Keratinocyte (primary cell): ENCODE data around the gene FBXO41. TPM values are rescaled to one million over a fixed set of nuclear protein-coding genes. Genes with fewer than 3 reads are reported as not detected.

Experiments used
- DNase-seq: peaks from one replicate; pipeline ENCODE4 v3.0.0-alpha.2; 2011; ENCODE audit warnings: low read depth, missing footprints, low spot score
- FAIRE-seq: peaks from 2 replicates; lab custom pipeline; 2011; peaks lifted over from hg19 to GRCh38; lab: Jason Lieb, UNC
- H2AFZ ChIP-seq: 2 replicates; pipeline ENCODE4 v1.6.0; 2012; ENCODE audit warnings: low read length, control low read depth, inconsistent platforms; ENCODE audit not compliant: control insufficient read depth
- H3K27ac ChIP-seq: 2 replicates; pipeline ENCODE4 v1.5.1; 2011; ENCODE audit warnings: low read length; ENCODE audit not compliant: control insufficient read depth, insufficient read depth
- H3K27me3 ChIP-seq: 3 replicates; pipeline ENCODE4 v1.6.0; 2011; ENCODE audit warnings: low read length; ENCODE audit not compliant: control insufficient read depth, insufficient read depth; ENCODE audit errors: extremely low read depth
- H3K36me3 ChIP-seq, 2 experiments: 2 replicates in 1 of 2; 3 replicates in 1 of 2; pipeline ENCODE4 v1.5.1; 2011; ENCODE audit warnings: low read length in 2 of 2, mild to moderate bottlenecking in 1 of 2; ENCODE audit not compliant: control insufficient read depth in 2 of 2, insufficient read depth in 2 of 2; ENCODE audit errors: extremely low read depth in 1 of 2
- H3K4me1 ChIP-seq: 3 replicates; pipeline ENCODE4 v1.5.1; 2011; ENCODE audit warnings: low read length; ENCODE audit not compliant: control insufficient read depth, insufficient read depth; ENCODE audit errors: extremely low read depth
- H3K4me2 ChIP-seq: 3 replicates; pipeline ENCODE4 v1.6.0; 2011; ENCODE audit warnings: low read depth, low read length; ENCODE audit not compliant: control insufficient read depth, insufficient read depth; ENCODE audit errors: extremely low read depth
- H3K4me3 ChIP-seq, 3 experiments: fragments of 200-600 bp in 1 of 3; sonication (generic) in 1 of 3; 2 replicates in 2 of 3; 3 replicates in 1 of 3; pipeline ENCODE4 v1.5.1; 2011 to 2016; ENCODE audit warnings: low read length in 3 of 3, mild to moderate bottlenecking in 3 of 3, control low read depth in 2 of 3, inconsistent platforms in 1 of 3, low read depth in 1 of 3, mixed read lengths in 1 of 3, mixed run types in 1 of 3, moderate library complexity in 1 of 3; ENCODE audit not compliant: control insufficient read depth in 2 of 3, insufficient read depth in 2 of 3; ENCODE audit errors: extremely low read depth in 1 of 3
- H3K79me2 ChIP-seq: 2 replicates; pipeline ENCODE4 v1.6.0; 2012; ENCODE audit warnings: low read length; ENCODE audit not compliant: control insufficient read depth, insufficient read depth
- H3K9ac ChIP-seq: 3 replicates; pipeline ENCODE4 v1.6.0; 2011; ENCODE audit warnings: low read length; ENCODE audit not compliant: control insufficient read depth, insufficient read depth; ENCODE audit errors: extremely low read depth
- H3K9me1 ChIP-seq: 3 replicates; pipeline ENCODE4 v1.6.0; 2011; ENCODE audit warnings: low read length; ENCODE audit not compliant: control insufficient read depth, insufficient read depth; ENCODE audit errors: extremely low read depth
- H3K9me3 ChIP-seq: 2 replicates; pipeline ENCODE4 v1.5.1; 2012; ENCODE audit warnings: low read depth, low read length; ENCODE audit not compliant: control insufficient read depth
- H4K20me1 ChIP-seq: 3 replicates; pipeline ENCODE4 v1.6.0; 2011; ENCODE audit warnings: low read length; ENCODE audit not compliant: control insufficient read depth, insufficient read depth; ENCODE audit errors: extremely low read depth
- EZH2 ChIP-seq: IDR thresholded peaks from one replicate; pipeline ENCODE4 v1.6.1; 2012; ENCODE audit warnings: inconsistent platforms, mild to moderate bottlenecking, low read length, moderate library complexity
- dilution Hi-C: fragments of 300-500 bp; cut with MboI; formaldehyde crosslinking; loops from one replicate; pipeline ENCODE4 v1.7.0; 2020; ENCODE audit warnings: low sequenced_read_pairs; ENCODE audit not compliant: extremely low pct_ligation_motif_present
- polyA plus RNA-seq, 5 experiments: library from polyadenylated mRNA; depleted of rRNA in 3 of 5; stranded (reverse) in 3 of 5; stranded (forward) in 1 of 5; unstranded in 1 of 5; fragments of >200 nt; gene quantifications; 1 replicate in 1 of 5; 2 replicates in 3 of 5; 3 replicates in 1 of 5; pipeline versions ENCODE4 v1.2.1 to v1.2.3, GENCODE V29; 2011 to 2012; ENCODE audit warnings: missing spikeins in 2 of 5, low read depth in 1 of 5, low replicate concordance in 1 of 5
- TF ChIP-seq, protein P1 (sequence below), 3 experiments: IDR thresholded peaks in 1 of 3; conservative IDR thresholded peaks in 1 of 3; optimal IDR thresholded peaks in 1 of 3; 2 replicates in 2 of 3; 3 replicates in 1 of 3; pipeline versions ENCODE3 to v1.5.1; 2011; ENCODE audit warnings: low read length in 3 of 3, mild to moderate bottlenecking in 3 of 3, moderate library complexity in 2 of 3, control low read depth in 1 of 3, inconsistent platforms in 1 of 3; ENCODE audit not compliant: insufficient read depth in 2 of 3; ENCODE audit errors: extremely low read depth in 1 of 3

The FBXO41 gene
- polyA plus RNA-seq, 1 donor (not counting 4 experiments of a cell fraction or from before 2014, with no cell fraction given): 4.1 TPM

DNA sequence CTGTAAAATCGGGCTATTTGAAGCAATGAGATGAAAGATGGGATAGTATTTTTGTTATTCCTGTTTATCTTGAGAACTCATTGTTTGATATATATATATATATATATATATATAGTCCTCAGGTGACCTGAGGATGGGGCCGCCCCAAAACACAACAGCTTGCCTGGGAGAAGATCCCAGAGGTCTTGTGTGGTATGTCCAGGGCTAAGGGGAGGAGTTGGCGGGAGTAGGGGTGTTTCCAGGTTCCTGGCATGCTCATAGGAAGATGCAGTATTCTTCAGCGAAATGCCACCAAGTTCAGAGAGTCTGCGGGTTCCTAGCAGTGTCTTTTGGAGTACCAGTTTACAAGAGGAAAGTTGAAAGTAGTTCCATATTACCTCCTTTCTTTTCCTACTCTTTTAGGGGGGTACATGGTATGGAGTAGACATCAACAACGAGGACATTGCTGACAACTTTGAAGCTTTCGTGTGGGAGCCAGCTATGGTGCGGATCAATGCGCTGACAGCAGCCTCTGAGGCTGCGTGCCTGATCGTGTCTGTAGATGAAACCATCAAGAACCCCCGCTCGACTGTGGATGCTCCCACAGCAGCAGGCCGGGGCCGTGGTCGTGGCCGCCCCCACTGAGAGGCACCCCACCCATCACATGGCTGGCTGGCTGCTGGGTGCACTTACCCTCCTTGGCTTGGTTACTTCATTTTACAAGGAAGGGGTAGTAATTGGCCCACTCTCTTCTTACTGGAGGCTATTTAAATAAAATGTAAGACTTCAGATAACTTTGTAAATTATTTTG, 31.8 kb downstream of the FBXO41 start:
- dilution Hi-C loops: no loop called here
- H3K9ac ChIP-seq: no peak overlapping the region
- no peak for TF ChIP-seq EZH2
- TF ChIP-seq, protein P1, sequence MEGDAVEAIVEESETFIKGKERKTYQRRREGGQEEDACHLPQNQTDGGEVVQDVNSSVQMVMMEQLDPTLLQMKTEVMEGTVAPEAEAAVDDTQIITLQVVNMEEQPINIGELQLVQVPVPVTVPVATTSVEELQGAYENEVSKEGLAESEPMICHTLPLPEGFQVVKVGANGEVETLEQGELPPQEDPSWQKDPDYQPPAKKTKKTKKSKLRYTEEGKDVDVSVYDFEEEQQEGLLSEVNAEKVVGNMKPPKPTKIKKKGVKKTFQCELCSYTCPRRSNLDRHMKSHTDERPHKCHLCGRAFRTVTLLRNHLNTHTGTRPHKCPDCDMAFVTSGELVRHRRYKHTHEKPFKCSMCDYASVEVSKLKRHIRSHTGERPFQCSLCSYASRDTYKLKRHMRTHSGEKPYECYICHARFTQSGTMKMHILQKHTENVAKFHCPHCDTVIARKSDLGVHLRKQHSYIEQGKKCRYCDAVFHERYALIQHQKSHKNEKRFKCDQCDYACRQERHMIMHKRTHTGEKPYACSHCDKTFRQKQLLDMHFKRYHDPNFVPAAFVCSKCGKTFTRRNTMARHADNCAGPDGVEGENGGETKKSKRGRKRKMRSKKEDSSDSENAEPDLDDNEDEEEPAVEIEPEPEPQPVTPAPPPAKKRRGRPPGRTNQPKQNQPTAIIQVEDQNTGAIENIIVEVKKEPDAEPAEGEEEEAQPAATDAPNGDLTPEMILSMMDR (optimal IDR thresholded peaks at IDR 0.05 in 1 of 3, IDR thresholded peaks at IDR 0.05 in 1 of 3, conservative IDR thresholded peaks at IDR 0.05 in 1 of 3; ENCODE audit: extremely low read depth in 1 of 3, insufficient read depth in 2 of 3, low read length in 3 of 3): no peak
- peaks cover 34 to 57% of the 10 kb centered on the region in 2 experiments for H3K36me3 ChIP-seq
- DNase-seq: no peak
- H3K4me1 ChIP-seq: peaks cover 26% of the 10 kb centered on the region
- peaks cover 5% of the 10 kb centered on the region for H3K9me1 ChIP-seq
- no peaks in the 10 kb centered on the region for H3K27me3 ChIP-seq
- no peak overlapping the region for H3K4me2 ChIP-seq
- no peak overlapping the region for H2AFZ ChIP-seq
- no peak overlapping the region for H3K27ac ChIP-seq
- H3K9me3 ChIP-seq: no peaks in the 10 kb centered on the region
- no peaks in the 10 kb centered on the region for H3K79me2 ChIP-seq
- H3K4me3 ChIP-seq: no peak overlapping the region
- FAIRE-seq: no peak
- H4K20me1 ChIP-seq: peaks cover 7% of the 10 kb centered on the region

DNA sequence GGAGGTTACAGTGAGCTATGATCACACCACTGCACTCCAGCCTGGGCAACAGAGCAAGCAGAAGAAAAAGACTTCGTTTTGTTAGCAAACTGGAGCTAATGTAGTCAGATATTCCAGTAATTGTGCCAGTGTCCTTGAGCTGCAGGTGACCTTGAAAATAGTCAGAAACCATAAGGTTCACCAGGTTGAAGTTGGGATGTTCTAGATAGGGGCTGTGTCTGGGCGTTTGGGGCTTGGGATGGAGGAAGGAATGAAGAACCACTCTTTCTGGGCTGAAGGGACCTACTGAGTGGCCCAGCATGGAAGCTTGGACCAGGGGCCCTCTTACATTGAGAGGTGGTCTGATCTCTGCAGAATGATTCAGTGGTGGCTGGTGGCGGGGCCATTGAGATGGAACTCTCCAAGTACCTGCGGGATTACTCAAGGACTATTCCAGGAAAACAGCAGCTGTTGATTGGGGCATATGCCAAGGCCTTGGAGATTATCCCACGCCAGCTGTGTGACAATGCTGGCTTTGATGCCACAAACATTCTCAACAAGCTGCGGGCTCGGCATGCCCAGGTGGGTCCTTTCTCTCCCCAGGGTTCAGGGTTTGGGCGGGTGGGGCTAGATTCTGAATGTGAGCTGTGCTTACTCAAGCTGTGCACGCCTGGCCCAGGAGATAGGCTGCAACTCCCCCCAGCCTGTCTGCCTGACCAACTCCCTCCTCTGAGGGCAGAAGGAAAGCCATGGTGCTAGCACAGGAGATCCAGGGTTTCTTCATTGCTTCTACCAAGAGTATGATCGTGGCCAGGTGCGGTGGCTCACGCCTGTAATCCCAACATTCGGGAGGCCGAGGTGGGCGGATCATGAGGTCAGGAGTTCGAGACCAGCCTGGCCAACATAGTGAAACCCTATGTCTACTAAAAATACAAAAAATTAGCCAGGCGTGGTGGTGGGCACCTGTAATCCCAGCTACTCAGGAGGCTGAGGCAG, 33.1 kb downstream of the FBXO41 start:
- dilution Hi-C loops: no loop called here

More for the DNA sequence above, 33.1 kb downstream of the FBXO41 start:
- Histone ChIP-seq H3K36me3 (peaks cover 42 to 66% of the 10 kb centered on the region in 2 experiments), H3K79me2 (peaks cover 7% of the 10 kb centered on the region), H4K20me1 (peaks cover 16% of the 10 kb centered on the region), H3K9ac (no peak overlapping the region), H3K27me3 (no peaks in the 10 kb centered on the region), H3K9me3 (no peaks in the 10 kb centered on the region), H3K4me3 (no peak overlapping the region), H3K9me1 (peaks cover 5% of the 10 kb centered on the region), H3K27ac (no peak overlapping the region), H3K4me1 (peaks cover 26% of the 10 kb centered on the region), H3K4me2 (no peak overlapping the region), H2AFZ (no peak overlapping the region)
- DNase-seq (no peak), FAIRE-seq (no peak)
- TF ChIP-seq, protein P1 (optimal IDR thresholded peaks at IDR 0.05 in 1 of 3, IDR thresholded peaks at IDR 0.05 in 1 of 3, conservative IDR thresholded peaks at IDR 0.05 in 1 of 3; ENCODE audit: extremely low read depth in 1 of 3, insufficient read depth in 2 of 3, low read length in 3 of 3): no peak
- TF ChIP-seq EZH2: no peak
